ENCODE results near the gene TPCN1.

Gene TPCN1

GRCh38 chr12:113184098-113184899, 37.0 kb upstream of the TPCN1 start:
- Histone ChIP-seq H3K4me3 (ENCODE audit: low read length) (peak overlapping the region; percentile 75; the same call in 1 of the 2 replicates), H3K36me3 (ENCODE audit: control insufficient read depth, insufficient read depth, low read length) (peaks cover 17% of the 10 kb centered on the region)
- WGBS (ENCODE audit: insufficient coverage, insufficient read length) = no CpG with 5 or more reads among the region's 26 CpGs

GRCh38 chr12:113184900-113185179, 36.4 kb upstream of the TPCN1 start:
- Histone ChIP-seq H3K4me3 (ENCODE audit: low read length) (peak overlapping the region; percentile 75; the same call in 1 of the 2 replicates), H3K27me3 (ENCODE audit: control insufficient read depth, insufficient read depth, low read length) (no peaks in the 10 kb centered on the region), H3K36me3 (ENCODE audit: control insufficient read depth, insufficient read depth, low read length) (peaks cover 12% of the 10 kb centered on the region; the same call in 1 of the 2 replicates), H3K9me3 (ENCODE audit: control insufficient read depth, insufficient read depth, low read length) (no peaks in the 10 kb centered on the region), H3K27ac (ENCODE audit: low read length) (no peak overlapping the region), H3K4me1 (ENCODE audit: control insufficient read depth, insufficient read depth, low read length) (peaks cover 2% of the 10 kb centered on the region; the same call in 1 of the 2 replicates)
- no CpG with 5 or more reads among the region's 20 CpGs for WGBS (ENCODE audit: insufficient coverage, insufficient read length)
- DNase-seq (ENCODE audit: low read depth, low spot score) = peak; percentile 77

More at GRCh38 chr12:113184098-113184899, 37.0 kb upstream of the TPCN1 start:
- no peaks in the 10 kb centered on the region for H3K27me3 ChIP-seq (ENCODE audit: control insufficient read depth, insufficient read depth, low read length)
- no peak for DNase-seq (ENCODE audit: low read depth, low spot score)
- H3K27ac ChIP-seq (ENCODE audit: low read length) = no peak overlapping the region
- H3K9me3 ChIP-seq (ENCODE audit: control insufficient read depth, insufficient read depth, low read length) = no peaks in the 10 kb centered on the region
- peaks cover 2% of the 10 kb centered on the region; the same call in 1 of the 2 replicates for H3K4me1 ChIP-seq (ENCODE audit: control insufficient read depth, insufficient read depth, low read length)

- WGBS (ENCODE audit: insufficient coverage, insufficient read length) = no CpG with 5 or more reads among the region's 89 CpGs
- H3K4me3 ChIP-seq (ENCODE audit: low read length) = peak within 1 kb of the TSS; percentile 75; the same call in 1 of the 2 replicates
- DNase-seq (ENCODE audit: low read depth, low spot score) = peak; percentile 61
- peaks cover 2% of the 10 kb centered on the region; the same call in 1 of the 2 replicates for H3K4me1 ChIP-seq (ENCODE audit: control insufficient read depth, insufficient read depth, low read length)
- H3K27ac ChIP-seq (ENCODE audit: low read length) = no peak within 1 kb of the TSS
- peaks cover 6% of the 10 kb centered on the region; the same call in 1 of the 2 replicates for H3K36me3 ChIP-seq (ENCODE audit: control insufficient read depth, insufficient read depth, low read length)
- no peaks in the 10 kb centered on the region for H3K9me3 ChIP-seq (ENCODE audit: control insufficient read depth, insufficient read depth, low read length)
- H3K27me3 ChIP-seq (ENCODE audit: control insufficient read depth, insufficient read depth, low read length) = no peaks in the 10 kb centered on the region
These were observed 35.9 kb upstream of the TPCN1 start, which contains the start of the genes DDX54 and RITA1 for GRCh38 chr12:113185180-113186032. Gene DDX54, minus strand, starts transcription at chr12:113185478. Its CDS starts 27 bp downstream, at chr12:113185451. Gene RITA1, plus strand, starts transcription at chr12:113185721. Its CDS starts 1,026 bp downstream, at chr12:113186747.

- Histone ChIP-seq H3K36me3 (ENCODE audit: control insufficient read depth, insufficient read depth, low read length) (peaks cover 3% of the 10 kb centered on the region), H3K27me3 (ENCODE audit: control insufficient read depth, insufficient read depth, low read length) (no peaks in the 10 kb centered on the region), H3K4me3 (ENCODE audit: low read length) (peak overlapping the region; percentile 75; the same call in 1 of the 2 replicates), H3K27ac (ENCODE audit: low read length) (no peak overlapping the region), H3K9me3 (ENCODE audit: control insufficient read depth, insufficient read depth, low read length) (no peaks in the 10 kb centered on the region), H3K4me1 (ENCODE audit: control insufficient read depth, insufficient read depth, low read length) (peaks cover 2% of the 10 kb centered on the region; the same call in 1 of the 2 replicates)
- no peak for DNase-seq (ENCODE audit: low read depth, low spot score)
- WGBS (ENCODE audit: insufficient coverage, insufficient read length) = no CpG with 5 or more reads among the region's 11 CpGs
These were observed 35.3 kb upstream of the TPCN1 start for GRCh38 chr12:113186033-113186365.

DNA sequence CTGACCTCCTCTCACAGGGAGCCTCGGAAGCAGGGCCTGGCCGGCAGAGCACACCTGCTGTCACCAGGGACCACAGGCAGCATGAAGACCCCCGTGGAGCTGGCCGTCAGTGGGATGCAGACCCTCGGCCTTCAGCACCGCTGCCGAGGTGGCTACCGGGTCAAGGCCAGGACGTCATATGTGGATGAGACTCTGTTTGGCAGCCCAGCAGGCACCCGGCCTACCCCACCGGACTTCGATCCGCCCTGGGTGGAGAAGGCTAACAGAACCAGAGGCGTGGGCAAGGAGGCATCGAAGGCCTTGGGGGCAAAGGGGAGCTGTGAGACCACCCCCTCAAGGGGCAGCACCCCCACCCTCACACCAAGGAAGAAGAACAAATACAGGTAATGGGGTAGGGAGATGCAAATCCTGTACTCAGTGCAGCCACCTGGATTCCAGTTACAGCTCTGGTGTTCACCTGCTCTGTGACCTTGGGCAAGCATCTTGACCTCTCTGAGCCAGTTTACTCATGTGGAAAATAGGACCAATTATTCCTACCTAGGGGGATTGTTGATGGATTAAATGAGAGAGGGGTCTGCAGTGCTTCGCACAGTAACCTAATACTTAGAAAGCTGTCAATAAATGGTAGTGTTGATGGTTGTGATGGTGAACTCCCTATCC, 34.5 kb upstream of the TPCN1 start:
- H3K4me1 ChIP-seq (ENCODE audit: control insufficient read depth, insufficient read depth, low read length) = peaks cover 2% of the 10 kb centered on the region; the same call in 1 of the 2 replicates
- no peak for DNase-seq (ENCODE audit: low read depth, low spot score)
- H3K4me3 ChIP-seq (ENCODE audit: low read length) = no peak overlapping the region
- H3K27ac ChIP-seq (ENCODE audit: low read length) = no peak overlapping the region
- no peaks in the 10 kb centered on the region for H3K27me3 ChIP-seq (ENCODE audit: control insufficient read depth, insufficient read depth, low read length)
- no peaks in the 10 kb centered on the region for H3K9me3 ChIP-seq (ENCODE audit: control insufficient read depth, insufficient read depth, low read length)
- WGBS (ENCODE audit: insufficient coverage, insufficient read length) = no CpG with 5 or more reads among the region's 16 CpGs
- H3K36me3 ChIP-seq (ENCODE audit: control insufficient read depth, insufficient read depth, low read length) = peaks cover 9% of the 10 kb centered on the region

DNA sequence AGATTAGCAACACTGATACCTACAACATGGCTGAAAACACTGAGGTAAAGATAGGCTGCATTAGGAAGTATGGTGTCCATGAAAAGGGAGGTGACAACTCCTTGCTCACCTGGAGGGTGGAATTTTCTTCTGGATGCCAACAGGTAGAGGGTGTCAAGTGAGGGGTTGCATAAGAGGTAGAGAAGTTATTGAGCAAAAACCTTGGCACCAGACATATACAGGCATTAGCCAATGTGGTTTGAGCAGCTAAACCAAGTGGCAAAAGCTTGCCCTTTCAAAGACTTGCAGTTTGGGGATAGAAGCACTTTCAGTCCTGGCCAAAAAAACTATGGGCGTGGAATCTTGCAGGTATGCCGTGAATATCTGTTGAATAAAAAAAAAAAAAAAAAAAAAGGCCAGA, 31.9 kb upstream of the TPCN1 start:
- H3K4me3 ChIP-seq (ENCODE audit: low read length) = no peak overlapping the region
- no CpG with 5 or more reads among the region's 2 CpGs for WGBS (ENCODE audit: insufficient coverage, insufficient read length)

DNA sequence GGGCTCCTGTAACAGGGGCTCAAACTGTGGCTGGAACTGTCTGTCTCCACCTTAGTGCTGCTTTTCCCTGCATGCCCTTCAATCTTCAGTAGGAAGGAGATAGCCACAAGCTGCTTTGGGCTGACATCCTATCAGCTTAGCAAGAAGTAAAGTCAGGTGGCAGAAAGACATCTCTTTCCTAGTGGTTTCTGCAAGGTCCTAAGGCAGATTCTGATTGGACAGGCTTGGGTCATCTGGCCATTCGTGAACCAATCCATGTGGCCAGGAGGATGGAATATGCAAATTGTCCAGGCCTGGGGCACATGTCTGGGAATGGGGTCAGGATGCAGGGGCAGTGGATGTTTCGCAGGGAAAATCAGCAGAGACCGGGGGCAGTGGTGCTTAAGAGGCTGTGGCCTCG, 30.5 kb upstream of the TPCN1 start:
- no CpG with 5 or more reads among the region's 4 CpGs for whole genome bisulfite sequencing (ENCODE audit: insufficient coverage, insufficient read length)
- Histone ChIP-seq H3K4me1 (ENCODE audit: control insufficient read depth, insufficient read depth, low read length) (peaks cover 2% of the 10 kb centered on the region; the same call in 1 of the 2 replicates), H3K27me3 (ENCODE audit: control insufficient read depth, insufficient read depth, low read length) (no peaks in the 10 kb centered on the region), H3K9me3 (ENCODE audit: control insufficient read depth, insufficient read depth, low read length) (no peaks in the 10 kb centered on the region), H3K36me3 (ENCODE audit: control insufficient read depth, insufficient read depth, low read length) (peaks cover 7% of the 10 kb centered on the region), H3K27ac (ENCODE audit: low read length) (no peak overlapping the region), H3K4me3 (ENCODE audit: low read length) (no peak overlapping the region)
- peak; percentile 47 for DNase-seq (ENCODE audit: low read depth, low spot score)

More for the DNA sequence above, 31.9 kb upstream of the TPCN1 start:
- peaks cover 2% of the 10 kb centered on the region; the same call in 1 of the 2 replicates for H3K4me1 ChIP-seq (ENCODE audit: control insufficient read depth, insufficient read depth, low read length)
- H3K9me3 ChIP-seq (ENCODE audit: control insufficient read depth, insufficient read depth, low read length) = no peaks in the 10 kb centered on the region
- DNase-seq (ENCODE audit: low read depth, low spot score) = no peak
- no peaks in the 10 kb centered on the region for H3K27me3 ChIP-seq (ENCODE audit: control insufficient read depth, insufficient read depth, low read length)
- no peak overlapping the region for H3K27ac ChIP-seq (ENCODE audit: low read length)
- peaks cover 7% of the 10 kb centered on the region for H3K36me3 ChIP-seq (ENCODE audit: control insufficient read depth, insufficient read depth, low read length)

GRCh38 chr12:113191227-113191626, 30.0 kb upstream of the TPCN1 start:
- no CpG with 5 or more reads among the region's 19 CpGs for WGBS (ENCODE audit: insufficient coverage, insufficient read length)
- no peak for DNase-seq (ENCODE audit: low read depth, low spot score)
- no peaks in the 10 kb centered on the region for H3K9me3 ChIP-seq (ENCODE audit: control insufficient read depth, insufficient read depth, low read length)
- H3K4me1 ChIP-seq (ENCODE audit: control insufficient read depth, insufficient read depth, low read length) = no peaks in the 10 kb centered on the region
- H3K36me3 ChIP-seq (ENCODE audit: control insufficient read depth, insufficient read depth, low read length) = peaks cover 7% of the 10 kb centered on the region
- no peak overlapping the region for H3K4me3 ChIP-seq (ENCODE audit: low read length)
- H3K27ac ChIP-seq (ENCODE audit: low read length) = no peak overlapping the region
- no peaks in the 10 kb centered on the region for H3K27me3 ChIP-seq (ENCODE audit: control insufficient read depth, insufficient read depth, low read length)

GRCh38 chr12:113194971-113195391, 26.3 kb upstream of the TPCN1 start:
- H3K4me3 ChIP-seq (ENCODE audit: low read length) = no peak overlapping the region
- H3K27me3 ChIP-seq (ENCODE audit: control insufficient read depth, insufficient read depth, low read length) = no peaks in the 10 kb centered on the region
- WGBS (ENCODE audit: insufficient coverage, insufficient read length) = no CpG with 5 or more reads among the region's 4 CpGs
- no peaks in the 10 kb centered on the region for H3K9me3 ChIP-seq (ENCODE audit: control insufficient read depth, insufficient read depth, low read length)
- no peak for DNase-seq (ENCODE audit: low read depth, low spot score)
- no peaks in the 10 kb centered on the region for H3K4me1 ChIP-seq (ENCODE audit: control insufficient read depth, insufficient read depth, low read length)
- peaks cover 7% of the 10 kb centered on the region; the same call in 1 of the 2 replicates for H3K36me3 ChIP-seq (ENCODE audit: control insufficient read depth, insufficient read depth, low read length)
- no peak overlapping the region for H3K27ac ChIP-seq (ENCODE audit: low read length)

GRCh38 chr12:113195598-113195997, 25.7 kb upstream of the TPCN1 start:
- Histone ChIP-seq H3K4me3 (ENCODE audit: low read length) (no peak overlapping the region), H3K27me3 (ENCODE audit: control insufficient read depth, insufficient read depth, low read length) (no peaks in the 10 kb centered on the region), H3K36me3 (ENCODE audit: control insufficient read depth, insufficient read depth, low read length) (peaks cover 7% of the 10 kb centered on the region; the same call in 1 of the 2 replicates), H3K27ac (ENCODE audit: low read length) (no peak overlapping the region), H3K9me3 (ENCODE audit: control insufficient read depth, insufficient read depth, low read length) (no peaks in the 10 kb centered on the region), H3K4me1 (ENCODE audit: control insufficient read depth, insufficient read depth, low read length) (no peaks in the 10 kb centered on the region)
- no CpG with 5 or more reads among the region's 13 CpGs for WGBS (ENCODE audit: insufficient coverage, insufficient read length)
- DNase-seq (ENCODE audit: low read depth, low spot score) = no peak

Measured in iPS DF 6.9 (cell line).